MM.1S (cell line): Measurements from ENCODE around the gene MCIDAS.
A peak's percentile ranks its signal among the peaks of the same experiment; 100 is the strongest.

Experiments
- DNase-seq: peaks from one replicate; pipeline ENCODE4 v3.0.0-alpha.2; 2015
- H2AFZ ChIP-seq: fragments of 300-600 bp; sonication (generic); 2 replicates; pipeline ENCODE4 v1.6.0; 2016; ENCODE audit warnings: antibody characterized with exemption, low read length
- H3F3A ChIP-seq: fragments of 300-600 bp; sonication (generic); 2 replicates; pipeline ENCODE4 v1.6.1; 2016; ENCODE audit warnings: mild to moderate bottlenecking, antibody characterized with exemption, low read length, moderate library complexity, mixed read lengths; ENCODE audit not compliant: insufficient read depth
- H3K27ac ChIP-seq: fragments of 300-600 bp; sonication (generic); 2 replicates; pipeline ENCODE4 v1.5.1; 2016; ENCODE audit warnings: mild to moderate bottlenecking, low read length
- H3K27me3 ChIP-seq: fragments of 300-600 bp; sonication (generic); replicated peaks from 2 replicates; pipeline ENCODE4 v1.6.0; 2016; ENCODE audit warnings: low read length; ENCODE audit not compliant: insufficient read depth
- H3K36me3 ChIP-seq: fragments of 300-600 bp; sonication (generic); replicated peaks from 2 replicates; pipeline ENCODE4 v1.6.1; 2016; ENCODE audit warnings: mild to moderate bottlenecking, low read length, mixed read lengths; ENCODE audit not compliant: insufficient read depth
- H3K4me1 ChIP-seq: fragments of 300-600 bp; sonication (generic); 2 replicates; pipeline ENCODE4 v1.6.1; 2016; ENCODE audit warnings: low read length, mixed read lengths
- H3K4me2 ChIP-seq: fragments of 300-600 bp; sonication (generic); 2 replicates; pipeline ENCODE4 v1.6.0; 2016; ENCODE audit warnings: low read depth, low read length
- H3K4me3 ChIP-seq: fragments of 300-600 bp; sonication (generic); 2 replicates; pipeline ENCODE4 v1.5.1; 2016; ENCODE audit warnings: low read length, mixed read lengths
- H3K79me2 ChIP-seq: fragments of 300-600 bp; sonication (generic); 2 replicates; pipeline ENCODE4 v1.6.1; 2016; ENCODE audit warnings: mixed run types, low read length, mixed read lengths
- H3K9ac ChIP-seq: fragments of 300-600 bp; sonication (generic); 2 replicates; pipeline ENCODE4 v1.6.1; 2016; ENCODE audit warnings: low read length, mixed read lengths
- H3K9me2 ChIP-seq: fragments of 300-600 bp; sonication (generic); replicated peaks from 2 replicates; pipeline ENCODE4 v1.6.1; 2016; ENCODE audit warnings: mild to moderate bottlenecking, low read length, mixed read lengths; ENCODE audit not compliant: insufficient read depth
- H3K9me3 ChIP-seq: fragments of 300-600 bp; sonication (generic); replicated peaks from 2 replicates; pipeline ENCODE4 v1.6.1; 2016; ENCODE audit warnings: mild to moderate bottlenecking, low read length, mixed read lengths; ENCODE audit not compliant: insufficient read depth
- H4K20me1 ChIP-seq: fragments of 300-600 bp; sonication (generic); 2 replicates; pipeline ENCODE4 v1.6.1; 2016; ENCODE audit warnings: mild to moderate bottlenecking, low read length, moderate library complexity, mixed read lengths; ENCODE audit not compliant: insufficient read depth
- EZH2 ChIP-seq: fragments of 300-600 bp; sonication (generic); optimal IDR thresholded peaks from 2 replicates; pipeline ENCODE3; 2017; ENCODE audit warnings: low read depth, mild to moderate bottlenecking, antibody characterized with exemption, low read length, mixed read lengths
- EZH2phosphoT487 ChIP-seq: fragments of 300-600 bp; sonication (generic); IDR thresholded peaks from 2 replicates; pipeline ENCODE4 v1.6.1; 2018; ENCODE audit warnings: antibody characterized with exemption, low read length
- TF ChIP-seq, protein P1 (sequence below): fragments of 300-600 bp; sonication (generic); IDR thresholded peaks from 2 replicates; pipeline ENCODE4 v1.5.1; 2016; ENCODE audit warnings: antibody characterized with exemption, low read length, mixed read lengths

Gene MCIDAS

DNA sequence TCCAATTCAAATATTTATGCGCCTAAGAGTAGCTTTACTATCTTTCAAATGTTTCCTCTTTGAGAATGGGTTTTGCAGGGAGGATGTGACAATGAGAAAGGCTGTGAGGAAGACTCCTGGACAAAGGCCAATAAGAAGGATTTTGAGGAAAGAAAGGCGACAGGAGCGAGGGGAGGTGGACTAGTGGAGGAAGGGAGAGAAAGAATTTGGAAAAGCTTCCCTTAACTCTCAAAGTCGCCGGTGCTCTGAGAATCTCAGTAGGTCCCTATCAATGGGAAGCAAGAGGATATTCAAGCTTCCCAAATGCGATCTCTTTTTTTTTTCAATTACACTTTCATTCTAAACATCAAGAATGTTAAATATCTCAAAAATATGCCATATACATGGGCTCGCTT is 51.3 kb downstream of the MCIDAS start:
- DNase-seq, result no peak
- H2AFZ ChIP-seq, result peak overlapping the region; percentile 69
- no peaks in the 10 kb centered on the region for H4K20me1 ChIP-seq
- peaks cover 16% of the 10 kb centered on the region for H3K4me1 ChIP-seq
- peak overlapping the region; percentile 21; the same call in 1 of the 2 replicates for H3K9ac ChIP-seq
- no peaks in the 10 kb centered on the region for H3K9me2 ChIP-seq
- no peaks in the 10 kb centered on the region for H3K79me2 ChIP-seq
- H3K27ac ChIP-seq, result no peak overlapping the region
- peaks cover 11% of the 10 kb centered on the region for H3K27me3 ChIP-seq
- H3K9me3 ChIP-seq, result no peaks in the 10 kb centered on the region
- peak overlapping the region; percentile 78 for H3K4me2 ChIP-seq
- TF ChIP-seq, protein P1, sequence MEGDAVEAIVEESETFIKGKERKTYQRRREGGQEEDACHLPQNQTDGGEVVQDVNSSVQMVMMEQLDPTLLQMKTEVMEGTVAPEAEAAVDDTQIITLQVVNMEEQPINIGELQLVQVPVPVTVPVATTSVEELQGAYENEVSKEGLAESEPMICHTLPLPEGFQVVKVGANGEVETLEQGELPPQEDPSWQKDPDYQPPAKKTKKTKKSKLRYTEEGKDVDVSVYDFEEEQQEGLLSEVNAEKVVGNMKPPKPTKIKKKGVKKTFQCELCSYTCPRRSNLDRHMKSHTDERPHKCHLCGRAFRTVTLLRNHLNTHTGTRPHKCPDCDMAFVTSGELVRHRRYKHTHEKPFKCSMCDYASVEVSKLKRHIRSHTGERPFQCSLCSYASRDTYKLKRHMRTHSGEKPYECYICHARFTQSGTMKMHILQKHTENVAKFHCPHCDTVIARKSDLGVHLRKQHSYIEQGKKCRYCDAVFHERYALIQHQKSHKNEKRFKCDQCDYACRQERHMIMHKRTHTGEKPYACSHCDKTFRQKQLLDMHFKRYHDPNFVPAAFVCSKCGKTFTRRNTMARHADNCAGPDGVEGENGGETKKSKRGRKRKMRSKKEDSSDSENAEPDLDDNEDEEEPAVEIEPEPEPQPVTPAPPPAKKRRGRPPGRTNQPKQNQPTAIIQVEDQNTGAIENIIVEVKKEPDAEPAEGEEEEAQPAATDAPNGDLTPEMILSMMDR, result no peak
- no peaks in the 10 kb centered on the region for H3K36me3 ChIP-seq
- peaks cover 15% of the 10 kb centered on the region; the same call in 1 of the 2 replicates for H3F3A ChIP-seq
- peak overlapping the region; percentile 62 for H3K4me3 ChIP-seq

DNA sequence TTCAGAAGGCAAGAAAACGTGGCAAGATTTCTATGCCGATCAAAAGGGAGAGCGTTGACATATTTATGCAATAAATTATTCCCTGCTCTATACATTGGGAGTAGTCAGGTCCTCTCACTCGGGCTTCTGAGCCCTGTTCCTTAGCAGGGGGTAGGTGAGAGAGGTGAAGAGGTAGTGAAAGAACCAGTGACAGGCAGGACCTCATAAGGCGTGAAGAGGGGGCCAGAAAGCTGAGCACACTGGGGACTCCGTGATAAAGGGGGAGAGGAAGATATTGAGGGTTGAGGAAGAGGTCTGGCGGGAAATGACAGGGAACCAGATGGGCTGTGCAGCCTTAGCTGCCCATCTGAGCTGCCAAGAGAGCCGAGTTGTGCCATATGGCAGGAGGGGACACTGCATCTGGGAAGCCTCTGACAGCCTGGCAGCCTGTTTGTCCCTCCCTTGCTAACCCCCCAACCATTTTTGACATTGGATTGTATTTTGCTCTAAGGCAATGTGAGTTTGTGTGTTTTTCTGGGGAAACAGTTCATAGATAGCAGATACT is 53.4 kb downstream of the MCIDAS start:
- Histone ChIP-seq H3K9me3 (no peaks in the 10 kb centered on the region), H3K27me3 (peaks cover 11% of the 10 kb centered on the region), H3K27ac (peak overlapping the region; percentile 50; the same call in 1 of the 2 replicates), H3K36me3 (no peaks in the 10 kb centered on the region), H3K4me2 (peak overlapping the region; percentile 94), H2AFZ (peak overlapping the region; percentile 96), H3K79me2 (no peaks in the 10 kb centered on the region), H4K20me1 (no peaks in the 10 kb centered on the region), H3K4me3 (peak overlapping the region; percentile 63), H3K4me1 (peaks cover 16% of the 10 kb centered on the region), H3K9me2 (no peaks in the 10 kb centered on the region), H3F3A (peaks cover 15% of the 10 kb centered on the region; the same call in 1 of the 2 replicates), H3K9ac (peak overlapping the region; percentile 67)
- no peak for DNase-seq
- TF ChIP-seq EZH2phosphoT487 (no peak), EZH2 (no peak)
- TF ChIP-seq, protein P1, result no peak

DNA sequence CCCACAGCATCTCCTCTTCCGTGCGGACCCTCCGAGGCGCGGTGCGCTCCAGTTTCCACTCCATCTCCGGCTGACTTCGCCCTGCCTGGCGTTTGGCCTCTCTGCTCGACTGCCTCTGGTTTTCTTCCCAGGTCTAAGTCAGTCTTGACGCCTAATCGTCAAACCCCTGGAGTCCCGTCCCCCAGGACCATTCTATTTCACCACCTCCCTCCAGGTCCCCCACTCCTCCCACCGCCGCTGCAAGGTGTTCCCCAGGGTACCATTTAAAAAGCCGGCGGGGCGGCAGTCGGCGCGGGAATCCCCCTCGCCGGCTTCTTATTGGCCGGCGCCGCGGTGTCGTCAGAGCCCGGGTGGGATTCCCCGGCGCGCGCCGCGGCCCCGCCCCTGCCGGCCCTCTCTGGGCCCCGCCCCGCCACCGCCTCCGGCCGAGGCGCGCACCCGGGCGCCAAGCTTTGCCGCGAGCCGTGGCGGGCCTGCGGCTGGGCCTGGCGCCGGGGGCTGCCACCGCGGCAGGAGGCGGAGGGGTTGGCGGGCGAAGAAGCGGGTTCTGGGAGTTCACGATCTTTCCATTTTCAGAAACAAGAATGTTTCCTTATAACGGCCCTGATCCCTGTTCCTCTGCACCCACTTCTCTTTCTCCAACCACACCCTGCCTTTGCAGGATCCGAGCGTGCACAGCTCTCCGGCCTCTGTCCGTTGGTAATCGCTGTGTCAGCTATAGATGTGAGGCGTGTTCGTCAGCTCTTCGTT is 54.0 kb downstream of the MCIDAS start, which contains the start of gene CDC20B:
Gene CDC20B (minus strand): TSS at position 241 of the 750 bp plus-strand sequence. CDS start 177 bp downstream, at position 64.
- no peak for TF ChIP-seq EZH2
- TF ChIP-seq EZH2phosphoT487, result no peak
- TF ChIP-seq, protein P1, result no peak
- Histone ChIP-seq H3K9ac (peak within 1 kb of the TSS; percentile 67), H3F3A (peaks cover 15% of the 10 kb centered on the region; the same call in 1 of the 2 replicates), H3K4me1 (peaks cover 16% of the 10 kb centered on the region), H2AFZ (peak within 1 kb of the TSS; percentile 96), H3K36me3 (no peaks in the 10 kb centered on the region), H3K9me3 (no peaks in the 10 kb centered on the region), H3K4me2 (peak within 1 kb of the TSS; percentile 94), H3K27ac (peak within 1 kb of the TSS; percentile 50; the same call in 1 of the 2 replicates), H3K79me2 (no peaks in the 10 kb centered on the region), H4K20me1 (no peaks in the 10 kb centered on the region), H3K4me3 (peak within 1 kb of the TSS; percentile 63), H3K9me2 (no peaks in the 10 kb centered on the region), H3K27me3 (peaks cover 11% of the 10 kb centered on the region)
- peak; percentile 87 for DNase-seq
